ENCODE data around the gene C6orf163. TPM values are rescaled to one million over a fixed set of nuclear protein-coding genes. Genes with fewer than 3 reads are reported as not detected.

C6orf163 gene
- total RNA-seq, 1 donor, result 2.0 TPM

Other genes with a start within 250 kb of the C6orf163 start
- not detected for gene CGA, start 249.7 kb upstream of the C6orf163 start, total RNA-seq
- gene ZNF292, start 189.2 kb upstream of the C6orf163 start, total RNA-seq, result 134 TPM
- gene SMIM8, start 22.2 kb upstream of the C6orf163 start, total RNA-seq, result 4.7 TPM
- under 0.01 TPM for gene GJB7, start 15.5 kb upstream of the C6orf163 start, total RNA-seq
- gene CFAP206, start 63.2 kb downstream of the C6orf163 start, total RNA-seq, result not detected
- gene SLC35A1, start 128.2 kb downstream of the C6orf163 start, total RNA-seq, result 6.4 TPM
- gene RARS2, start 245.2 kb downstream of the C6orf163 start, total RNA-seq, result 21.6 TPM
- 19.3 TPM for gene ORC3, start 245.3 kb downstream of the C6orf163 start, total RNA-seq

Data from mononuclear cell (primary cell).